K562 (cell line): ENCODE measurements around the gene IRF1. TPM values are rescaled to one million over a fixed set of nuclear protein-coding genes. Genes with fewer than 3 reads are reported as not detected.
A peak's percentile ranks its signal among the peaks of the same experiment; 100 is the strongest.

Source experiments
- BRF1 ChIP-seq: IDR thresholded peaks from 3 replicates; pipeline ENCODE4 v1.6.1; 2011; ENCODE audit warnings: borderline replicate concordance, mild to moderate bottlenecking; ENCODE audit not compliant: insufficient read length; ENCODE audit errors: extremely low read depth
- ESRRA ChIP-seq: fragments of 450-650 bp; IDR thresholded peaks from 2 replicates; pipeline ENCODE4 v1.6.1; 2014; ENCODE audit warnings: low read depth, mild to moderate bottlenecking, moderate library complexity, borderline replicate concordance
- FOSL1 ChIP-seq: fragments of 200-800 bp; sonication (Bioruptor generic); conservative IDR thresholded peaks from 2 replicates; pipeline ENCODE4 v1.6.1; 2016; ENCODE audit warnings: missing genetic modification characterization, missing compliant biosample characterization
- FOXJ2 ChIP-seq: fragments of 200-800 bp; sonication (Bioruptor generic); IDR thresholded peaks from 2 replicates; pipeline ENCODE4 v1.6.1; 2016; ENCODE audit warnings: missing genetic modification characterization, missing compliant biosample characterization
- L3MBTL2 ChIP-seq: fragments of 450-650 bp; IDR thresholded peaks from 2 replicates; pipeline ENCODE4 v1.6.1; 2016; ENCODE audit warnings: mild to moderate bottlenecking, moderate library complexity
- MXI1 ChIP-seq: IDR thresholded peaks from 2 replicates; pipeline ENCODE4 v1.6.1; 2011; ENCODE audit warnings: low read depth, mild to moderate bottlenecking, improper control_type of control experiment, low read length
- NR2C1 ChIP-seq, 2 experiments: fragments of 450-650 bp; IDR thresholded peaks; 2 replicates each; pipeline ENCODE4 v1.6.1; 2017; ENCODE audit warnings: mild to moderate bottlenecking in 2 of 2, antibody characterized with exemption in 1 of 2, inconsistent platforms in 1 of 2, missing compliant biosample characterization in 1 of 2, missing genetic modification characterization in 1 of 2
- NR2C2 ChIP-seq, 2 experiments: fragments of 200-800 bp in 1 of 2; sonication (Bioruptor generic) in 1 of 2; sonication (generic) in 1 of 2; formaldehyde crosslinking in 1 of 2; IDR thresholded peaks; 2 replicates each; pipeline versions ENCODE4 v1.6.1 to v1.8.0; 2016 to 2022; ENCODE audit warnings: mild to moderate bottlenecking in 1 of 2, missing compliant biosample characterization in 1 of 2, missing genetic modification characterization in 1 of 2, missing genetic modification reagents in 1 of 2
- ZNF143 ChIP-seq: sonication (generic); formaldehyde crosslinking; IDR thresholded peaks from 2 replicates; pipeline ENCODE4 v1.9.0; 2022; ENCODE audit warnings: mild to moderate bottlenecking, missing genetic modification reagents
- ZNF197 ChIP-seq: fragments of 200-800 bp; sonication (Bioruptor generic); IDR thresholded peaks from 2 replicates; pipeline ENCODE4 v1.6.1; 2016; ENCODE audit warnings: low read depth, missing genetic modification characterization, missing compliant biosample characterization
- ZNF217 ChIP-seq: sonication (generic); formaldehyde crosslinking; IDR thresholded peaks from 2 replicates; pipeline ENCODE4 v1.8.0; 2022; ENCODE audit warnings: mild to moderate bottlenecking, missing genetic modification reagents
- ZNF592 ChIP-seq: fragments of 450-650 bp; IDR thresholded peaks from 2 replicates; pipeline ENCODE4 v1.6.1; 2017; ENCODE audit warnings: antibody characterized with exemption, mild to moderate bottlenecking
- ZNF766 ChIP-seq: fragments of 200-800 bp; sonication (Bioruptor generic); conservative IDR thresholded peaks from 2 replicates; pipeline ENCODE4 v1.6.1; 2016; ENCODE audit warnings: missing genetic modification characterization, missing compliant biosample characterization
- polyA plus RNA-seq, 8 experiments: library from polyadenylated mRNA; depleted of rRNA in 4 of 8; stranded (reverse) in 5 of 8; unstranded in 3 of 8; fragments of >200 nt; fragmentation: Nextera tagmentation in 2 of 8; fragmentation: Illumina TruSeq in 1 of 8; extraction: Ambion mirVana in 2 of 8; extraction: Trizol in 1 of 8; gene quantifications; 2 replicates each; pipeline versions ENCODE4 v1.2.1 to v1.2.3, GENCODE V29; 2011 to 2014; ENCODE audit warnings: inconsistent platforms in 1 of 8, missing spikeins in 1 of 8
- total RNA-seq, 7 experiments: library from RNA; depleted of rRNA in 6 of 7; stranded (reverse); fragments of >200 nt in 6 of 7; fragmentation: Illumina TruSeq in 2 of 7; extraction: Trizol in 2 of 7; gene quantifications; 2 replicates each; pipeline versions ENCODE4 v1.2.1 to v1.2.3, GENCODE V29; 2011 to 2021; ENCODE audit warnings: low replicate concordance in 1 of 7
- TF ChIP-seq, protein P1 (sequence below), 2 experiments: fragments of 450-650 bp; conservative IDR thresholded peaks; 2 replicates each; pipeline ENCODE4 v1.6.1; 2017; ENCODE audit warnings: mild to moderate bottlenecking in 2 of 2, moderate library complexity in 2 of 2
- TF ChIP-seq, protein P2 (sequence below): sonication (generic); IDR thresholded peaks from 2 replicates; pipeline ENCODE4 v1.6.1; 2016
- TF ChIP-seq, protein P3 (sequence below), 2 experiments: fragments of 450-650 bp in 1 of 2; sonication (generic) in 1 of 2; formaldehyde crosslinking in 1 of 2; IDR thresholded peaks in 1 of 2; conservative IDR thresholded peaks in 1 of 2; 2 replicates each; pipeline versions ENCODE4 v1.6.1 to v1.8.1; 2016 to 2023; ENCODE audit warnings: mild to moderate bottlenecking in 2 of 2, moderate library complexity in 2 of 2, inconsistent platforms in 1 of 2, missing genetic modification reagents in 1 of 2

The IRF1 gene
- total and polyA plus RNA-seq, 9 of the 15 experiments (the other 6 are each of a cell fraction or from before 2014, with no cell fraction given), result 1.1 to 12.3 (median 5.9) TPM

- TF ChIP-seq ZNF592 (peak; percentile 54; the same call in 1 of the 2 replicates), L3MBTL2 (peak; percentile 63), FOXJ2 (peak; percentile 20; the same call in 1 of the 2 replicates), ZNF197 (CRISPR knock-in tag) (no peak), ZNF217 (CRISPR knock-in tag) (no peak), NR2C1 (IDR thresholded peaks at IDR 0.05) (peak; percentile 71), NR2C1 (tag; IDR thresholded peaks at IDR 0.05) (peak; percentile 83), ESRRA (peak; percentile 89), ZNF766 (CRISPR knock-in tag) (0 out of 2 replicates have a peak, but pooled peaks have one; percentile 38), ZNF143 (CRISPR knock-in tag) (no peak), NR2C2 (CRISPR knock-in tag; IDR thresholded peaks at IDR 0.05) (no peak), NR2C2 (tag; IDR thresholded peaks at IDR 0.05) (peak; percentile 85), BRF1 (no peak), MXI1 (peak; percentile 38; the same call in 1 of the 2 replicates), FOSL1 (tag) (peak; percentile 68)
- TF ChIP-seq, protein P1, sequence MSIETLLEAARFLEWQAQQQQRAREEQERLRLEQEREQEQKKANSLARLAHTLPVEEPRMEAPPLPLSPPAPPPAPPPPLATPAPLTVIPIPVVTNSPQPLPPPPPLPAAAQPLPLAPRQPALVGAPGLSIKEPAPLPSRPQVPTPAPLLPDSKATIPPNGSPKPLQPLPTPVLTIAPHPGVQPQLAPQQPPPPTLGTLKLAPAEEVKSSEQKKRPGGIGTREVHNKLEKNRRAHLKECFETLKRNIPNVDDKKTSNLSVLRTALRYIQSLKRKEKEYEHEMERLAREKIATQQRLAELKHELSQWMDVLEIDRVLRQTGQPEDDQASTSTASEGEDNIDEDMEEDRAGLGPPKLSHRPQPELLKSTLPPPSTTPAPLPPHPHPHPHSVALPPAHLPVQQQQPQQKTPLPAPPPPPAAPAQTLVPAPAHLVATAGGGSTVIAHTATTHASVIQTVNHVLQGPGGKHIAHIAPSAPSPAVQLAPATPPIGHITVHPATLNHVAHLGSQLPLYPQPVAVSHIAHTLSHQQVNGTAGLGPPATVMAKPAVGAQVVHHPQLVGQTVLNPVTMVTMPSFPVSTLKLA (conservative IDR thresholded peaks at IDR 0.05), result peak; percentile 80 to 84
- TF ChIP-seq, protein P2, sequence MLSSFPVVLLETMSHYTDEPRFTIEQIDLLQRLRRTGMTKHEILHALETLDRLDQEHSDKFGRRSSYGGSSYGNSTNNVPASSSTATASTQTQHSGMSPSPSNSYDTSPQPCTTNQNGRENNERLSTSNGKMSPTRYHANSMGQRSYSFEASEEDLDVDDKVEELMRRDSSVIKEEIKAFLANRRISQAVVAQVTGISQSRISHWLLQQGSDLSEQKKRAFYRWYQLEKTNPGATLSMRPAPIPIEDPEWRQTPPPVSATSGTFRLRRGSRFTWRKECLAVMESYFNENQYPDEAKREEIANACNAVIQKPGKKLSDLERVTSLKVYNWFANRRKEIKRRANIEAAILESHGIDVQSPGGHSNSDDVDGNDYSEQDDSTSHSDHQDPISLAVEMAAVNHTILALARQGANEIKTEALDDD, result no peak
- TF ChIP-seq, protein P3, sequence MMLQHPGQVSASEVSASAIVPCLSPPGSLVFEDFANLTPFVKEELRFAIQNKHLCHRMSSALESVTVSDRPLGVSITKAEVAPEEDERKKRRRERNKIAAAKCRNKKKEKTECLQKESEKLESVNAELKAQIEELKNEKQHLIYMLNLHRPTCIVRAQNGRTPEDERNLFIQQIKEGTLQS (IDR thresholded peaks at IDR 0.05), result peak; percentile 45
- TF ChIP-seq, protein P3 (CRISPR knock-in tag; conservative IDR thresholded peaks at IDR 0.05), result no peak
Measured at GRCh38 chr5:132539716-132540115, 49.1 kb upstream of the IRF1 start (continued).
